Retinal pigment epithelial cell (primary cell): ENCODE data around the gene SDK1.

Source experiments
- DNase-seq: peaks from one replicate; pipeline ENCODE4 v3.0.0-alpha.2; 2010; ENCODE audit warnings: low read depth
- H3K4me3 ChIP-seq: 2 replicates; pipeline ENCODE4 v1.5.1; 2011; ENCODE audit warnings: mild to moderate bottlenecking, low read length, control low read depth, moderate library complexity
- TF ChIP-seq, protein P1 (sequence below): conservative IDR thresholded peaks from 2 replicates; pipeline ENCODE4 v1.5.1; 2011; ENCODE audit warnings: low read depth, low read length, control low read depth, inconsistent platforms

The SDK1 gene

GRCh38 chr7:3332308-3332707 lies 31.3 kb downstream of the SDK1 start:
- H3K4me3 ChIP-seq = no peak overlapping the region
- TF ChIP-seq, protein P1, sequence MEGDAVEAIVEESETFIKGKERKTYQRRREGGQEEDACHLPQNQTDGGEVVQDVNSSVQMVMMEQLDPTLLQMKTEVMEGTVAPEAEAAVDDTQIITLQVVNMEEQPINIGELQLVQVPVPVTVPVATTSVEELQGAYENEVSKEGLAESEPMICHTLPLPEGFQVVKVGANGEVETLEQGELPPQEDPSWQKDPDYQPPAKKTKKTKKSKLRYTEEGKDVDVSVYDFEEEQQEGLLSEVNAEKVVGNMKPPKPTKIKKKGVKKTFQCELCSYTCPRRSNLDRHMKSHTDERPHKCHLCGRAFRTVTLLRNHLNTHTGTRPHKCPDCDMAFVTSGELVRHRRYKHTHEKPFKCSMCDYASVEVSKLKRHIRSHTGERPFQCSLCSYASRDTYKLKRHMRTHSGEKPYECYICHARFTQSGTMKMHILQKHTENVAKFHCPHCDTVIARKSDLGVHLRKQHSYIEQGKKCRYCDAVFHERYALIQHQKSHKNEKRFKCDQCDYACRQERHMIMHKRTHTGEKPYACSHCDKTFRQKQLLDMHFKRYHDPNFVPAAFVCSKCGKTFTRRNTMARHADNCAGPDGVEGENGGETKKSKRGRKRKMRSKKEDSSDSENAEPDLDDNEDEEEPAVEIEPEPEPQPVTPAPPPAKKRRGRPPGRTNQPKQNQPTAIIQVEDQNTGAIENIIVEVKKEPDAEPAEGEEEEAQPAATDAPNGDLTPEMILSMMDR = no peak
- no peak for DNase-seq

- no peak overlapping the region for H3K4me3 ChIP-seq
- no peak for DNase-seq
- TF ChIP-seq, protein P1 = no peak
Observed at GRCh38 chr7:3333861-3334260, 32.8 kb downstream of the SDK1 start.

DNA sequence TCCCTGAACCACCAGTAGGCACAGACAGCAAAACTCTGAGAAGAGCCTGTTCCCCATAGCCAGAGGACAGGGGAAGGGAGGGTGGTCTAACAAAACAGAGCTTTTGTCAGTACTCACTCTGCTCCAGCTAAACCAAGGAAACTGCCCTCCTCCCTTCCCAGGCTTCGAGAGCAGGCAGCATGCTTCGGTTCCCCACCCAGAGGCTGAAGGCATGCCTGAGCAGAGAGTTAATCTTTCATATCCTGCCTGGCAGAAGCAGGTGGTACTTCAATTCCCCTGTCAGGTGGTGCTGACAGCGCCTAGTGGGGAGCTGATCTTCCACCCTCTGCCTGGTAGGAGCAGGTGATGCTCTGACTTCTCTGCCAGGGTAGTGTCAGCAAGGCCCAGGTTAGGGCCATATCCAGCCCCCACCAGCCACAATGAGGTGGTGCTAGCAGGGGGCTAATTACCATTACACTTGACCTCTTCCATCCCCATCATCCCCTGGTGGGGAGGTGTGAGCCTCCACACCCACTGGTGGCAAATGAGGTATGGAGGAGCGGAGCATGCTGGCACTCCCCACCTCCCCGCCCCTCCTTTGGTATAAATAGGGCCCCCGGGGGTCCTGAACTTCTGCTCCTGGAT lies 35.1 kb downstream of the SDK1 start:
- TF ChIP-seq, protein P1 = no peak
- DNase-seq = no peak
- H3K4me3 ChIP-seq = no peak overlapping the region

DNA sequence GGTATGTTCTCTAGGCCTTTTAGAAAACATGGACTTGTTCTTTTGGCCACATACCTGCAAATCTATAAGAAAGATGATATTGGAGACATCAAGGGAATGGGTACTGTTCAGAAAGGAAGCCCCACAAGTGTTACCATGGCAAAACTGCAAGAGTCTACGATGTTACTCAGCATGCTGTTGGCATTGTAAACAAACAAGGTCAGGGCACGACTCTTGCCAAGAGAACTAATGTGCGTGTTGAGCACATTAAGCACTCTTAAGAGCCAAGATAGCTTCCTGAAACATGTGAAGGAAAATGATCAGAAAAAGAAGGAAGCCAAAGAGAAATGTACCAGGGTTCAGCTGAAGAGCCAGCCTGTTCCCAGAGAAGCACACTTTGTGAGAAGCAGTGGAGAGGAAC lies 37.1 kb downstream of the SDK1 start:
- H3K4me3 ChIP-seq = no peak overlapping the region
- TF ChIP-seq, protein P1 = no peak
- DNase-seq = no peak

DNA sequence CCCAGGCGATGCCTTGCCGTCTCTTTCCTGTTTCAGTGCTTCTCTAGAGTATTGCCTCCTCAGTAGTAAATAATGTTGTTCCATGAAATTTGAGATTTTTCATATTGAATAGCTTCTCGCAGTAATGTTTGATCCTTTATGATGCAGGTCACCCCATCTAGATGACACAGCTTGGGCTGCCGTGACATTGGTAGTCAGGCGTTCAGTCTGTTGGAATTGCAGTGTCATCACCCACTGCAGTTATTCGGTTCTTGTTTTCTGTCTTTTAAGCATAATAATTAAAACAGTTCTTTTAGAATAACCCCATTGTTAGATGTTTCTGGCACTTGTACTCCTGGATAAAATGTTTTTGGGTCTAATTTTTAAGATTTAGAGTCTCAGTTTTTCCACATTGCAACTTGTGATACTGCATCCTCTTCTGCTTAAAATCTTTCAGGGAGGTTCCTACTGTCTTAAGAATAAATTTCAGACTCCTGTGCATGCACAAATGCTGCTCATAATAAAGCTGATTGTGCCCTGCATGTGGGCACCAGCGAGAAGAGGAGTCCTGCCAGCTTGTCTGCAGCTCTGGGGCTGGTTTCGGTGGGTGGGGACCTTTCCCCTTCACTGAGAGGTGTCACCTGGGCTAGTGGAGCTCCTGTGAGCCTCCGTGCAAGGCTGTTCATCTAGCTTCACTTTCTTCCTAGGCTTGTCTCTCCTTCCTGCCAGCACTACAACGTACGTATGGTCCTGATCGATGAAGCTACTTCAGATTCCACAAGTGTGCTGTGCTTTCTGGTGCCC lies 44.8 kb downstream of the SDK1 start:
- TF ChIP-seq, protein P1 = no peak
- H3K4me3 ChIP-seq = no peak overlapping the region
- DNase-seq = no peak

DNA sequence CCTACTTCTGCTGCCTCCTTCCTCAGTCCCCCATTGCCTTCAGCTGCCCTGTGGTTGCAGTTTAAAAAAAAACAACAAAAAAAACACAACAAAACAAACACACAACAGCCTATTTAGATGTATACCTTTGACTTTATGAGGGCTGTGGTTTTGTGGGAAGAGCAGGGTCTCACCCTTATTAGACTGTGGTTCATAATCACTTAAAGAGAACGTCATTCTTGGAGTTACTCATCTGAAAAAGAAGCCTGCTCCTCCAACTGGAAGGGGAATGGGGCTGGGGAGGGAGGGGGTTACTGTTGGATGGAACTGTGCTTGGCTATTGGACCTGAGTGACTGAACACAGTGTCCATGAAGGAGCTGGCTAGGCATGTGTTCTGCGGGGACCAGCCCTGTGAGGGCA lies 48.1 kb downstream of the SDK1 start:
- TF ChIP-seq, protein P1 = no peak
- no peak for DNase-seq
- no peak overlapping the region for H3K4me3 ChIP-seq

- TF ChIP-seq, protein P1 = no peak
- no peak for DNase-seq
- no peak overlapping the region for H3K4me3 ChIP-seq
Observed at GRCh38 chr7:3356173-3356572, 55.1 kb downstream of the SDK1 start.
